HepG2 (cell line): ENCODE results near the gene PATL2. TPM values are rescaled to one million over a fixed set of nuclear protein-coding genes. Genes with fewer than 3 reads are reported as not detected.
"Not testable (repeated sequence)": the region's sequence is repeated elsewhere in the genome, so short reads cannot be mapped to it uniquely, and the experiment has no call there.

Source experiments
- ATAC-seq: fragments of 200-7000 bp; cut with Tn5 transposase; 3 replicates; pipeline ENCODE4 v1.9.1; 2020; ENCODE audit warnings: mild to moderate bottlenecking, moderate library complexity
- BruUV-seq: library from RNA; stranded (reverse); fragments of 400-500 nt; replicated peaks from 2 replicates; lab custom pipeline; 2021; lab: Mats Ljungman, UMichigan
- CTCF ChIA-PET: fragments of 300-600 bp; formaldehyde crosslinking; extraction: SDS; loops from one replicate; lab custom pipeline; 2021; ENCODE audit warnings: low total read pairs, inconsistent platforms, low intra/inter-chr PET ratio; lab: Yijun Ruan, JAX
- POLR2A ChIA-PET: fragments of 350-600 bp; sonication (Branson Sonifier 250); formaldehyde crosslinking; loops from one replicate; lab custom pipeline; 2020; ENCODE audit warnings: antibody characterized with exemption, inconsistent platforms; lab: Yijun Ruan, JAX
- DNase-seq: peaks from one replicate; pipeline ENCODE4 v3.0.0-alpha.2; 2015; ENCODE audit warnings: low spot score
- FAIRE-seq: peaks from 3 replicates; lab custom pipeline; 2011; peaks lifted over from hg19 to GRCh38; lab: Jason Lieb, UNC
- H2AFZ ChIP-seq: one replicate; pipeline ENCODE4 v1.6.1; 2011; ENCODE audit warnings: low read length, inconsistent platforms
- H3K27ac ChIP-seq: fragments of 300-600 bp; 3 replicates; pipeline ENCODE4 v1.8.0; 2011; ENCODE audit warnings: mixed run types, mild to moderate bottlenecking, mixed read lengths, low read length, inconsistent platforms; ENCODE audit not compliant: insufficient read depth; ENCODE audit errors: extremely low read length
- H3K27me3 ChIP-seq, 2 experiments: fragments of 200-600 bp in 1 of 2; 2 replicates in 1 of 2; 3 replicates in 1 of 2; pipeline versions ENCODE4 v1.6.0 to v1.8.0; 2011; ENCODE audit warnings: low read length in 2 of 2, mild to moderate bottlenecking in 2 of 2, moderate library complexity in 2 of 2, inconsistent platforms in 1 of 2; ENCODE audit not compliant: insufficient read depth in 2 of 2, control insufficient read depth in 1 of 2
- H3K36me3 ChIP-seq, 2 experiments: fragments of 200-600 bp in 1 of 2; replicated peaks in 1 of 2; 2 replicates in 1 of 2; 3 replicates in 1 of 2; pipeline versions ENCODE4 v1.5.1 to v1.8.0; 2011; ENCODE audit warnings: low read length in 2 of 2, inconsistent platforms in 1 of 2; ENCODE audit not compliant: insufficient read depth in 2 of 2, control insufficient read depth in 1 of 2
- H3K4me1 ChIP-seq: 2 replicates; pipeline ENCODE4 v1.5.1; 2012; ENCODE audit warnings: low read length, inconsistent platforms; ENCODE audit not compliant: insufficient read depth
- H3K4me2 ChIP-seq: 2 replicates; pipeline ENCODE4 v1.6.0; 2011; ENCODE audit warnings: low read depth, low read length, inconsistent platforms
- H3K4me3 ChIP-seq, 3 experiments: fragments of 200-600 bp in 1 of 3; sonication (generic), shearing (Covaris generic) in 1 of 3; replicated peaks in 1 of 3; 2 replicates each; pipeline ENCODE4 v1.5.1; 2011 to 2016; ENCODE audit warnings: low read length in 3 of 3, inconsistent platforms in 2 of 3, low read depth in 2 of 3, mild to moderate bottlenecking in 2 of 3, control low read depth in 1 of 3, mixed read lengths in 1 of 3; ENCODE audit not compliant: insufficient read depth in 1 of 3
- H3K79me2 ChIP-seq: one replicate; pipeline ENCODE4 v1.6.1; 2011; ENCODE audit warnings: low read length, inconsistent platforms; ENCODE audit not compliant: insufficient read depth
- H3K9ac ChIP-seq: 2 replicates; pipeline ENCODE4 v1.6.0; 2011; ENCODE audit warnings: mild to moderate bottlenecking, low read depth, low read length, inconsistent platforms; ENCODE audit not compliant: insufficient read depth
- H3K9me3 ChIP-seq: 2 replicates; pipeline ENCODE4 v1.5.1; 2012; ENCODE audit warnings: mild to moderate bottlenecking, low read length
- H4K20me1 ChIP-seq: 2 replicates; pipeline ENCODE4 v1.6.0; 2011; ENCODE audit warnings: inconsistent platforms, mild to moderate bottlenecking, low read length, moderate library complexity; ENCODE audit not compliant: insufficient read depth
- ADNP ChIP-seq: sonication (generic); formaldehyde crosslinking; IDR thresholded peaks from 2 replicates; pipeline ENCODE4 v1.4.0; 2020; ENCODE audit warnings: missing genetic modification reagents
- HDAC2 ChIP-seq: sonication (generic); formaldehyde crosslinking; IDR thresholded peaks from 2 replicates; pipeline ENCODE4 v1.4.0; 2020; ENCODE audit warnings: missing genetic modification reagents
- HES4 ChIP-seq: sonication (generic); formaldehyde crosslinking; IDR thresholded peaks from 2 replicates; pipeline ENCODE4 v1.9.0; 2021; ENCODE audit warnings: mild to moderate bottlenecking, missing genetic modification reagents, borderline replicate concordance
- HIVEP1 ChIP-seq: sonication (generic); formaldehyde crosslinking; IDR thresholded peaks from 2 replicates; pipeline ENCODE4 v1.4.0; 2020; ENCODE audit warnings: mild to moderate bottlenecking, missing genetic modification reagents
- KDM1A ChIP-seq: IDR thresholded peaks from 2 replicates; pipeline ENCODE4 v1.6.1; 2016; ENCODE audit warnings: missing compliant biosample characterization
- KDM5B ChIP-seq: sonication (generic); formaldehyde crosslinking; IDR thresholded peaks from 2 replicates; pipeline ENCODE4 v1.4.0; 2020; ENCODE audit warnings: missing genetic modification reagents, mild to moderate bottlenecking, borderline replicate concordance
- ZBTB8A ChIP-seq: sonication (generic); formaldehyde crosslinking; IDR thresholded peaks from 2 replicates; pipeline ENCODE4 v1.4.0; 2020; ENCODE audit warnings: mild to moderate bottlenecking, low read depth, missing genetic modification reagents, borderline replicate concordance
- ZMYM2 ChIP-seq: sonication (generic); formaldehyde crosslinking; IDR thresholded peaks from 2 replicates; pipeline ENCODE4 v1.8.0; 2022; ENCODE audit warnings: mild to moderate bottlenecking, missing genetic modification reagents
- ZMYM3 ChIP-seq: sonication (generic); formaldehyde crosslinking; IDR thresholded peaks from 2 replicates; pipeline ENCODE4 v1.5.1; 2020; ENCODE audit warnings: mild to moderate bottlenecking, missing genetic modification reagents
- ZNF460 ChIP-seq: sonication (generic); formaldehyde crosslinking; IDR thresholded peaks from 2 replicates; pipeline ENCODE4 v1.5.1; 2020; ENCODE audit warnings: missing genetic modification reagents, mild to moderate bottlenecking, borderline replicate concordance
- WGBS: methylation state at CpG from one replicate; pipeline ENCODE4 v1.1.6; 2017; ENCODE audit warnings: low lambda C conversion rate; 5-methylcytosine and 5-hydroxymethylcytosine counted together
- in situ Hi-C: cut with HindIII; loops from 2 replicates; pipeline ENCODE4 v1.10.0; 2017; ENCODE audit warnings: low pct_unique_long_range_greater_than_20kb; ENCODE audit not compliant: extremely low pct_ligation_motif_present
- intact Hi-C: fragments of 100-400 bp; cut with micrococcal nuclease; formaldehyde crosslinking; loops from one replicate; pipeline ENCODE4 v1.10.0; 2022; ENCODE audit not compliant: unreplicated experiment
- polyA plus RNA-seq, 8 experiments: library from polyadenylated mRNA; depleted of rRNA in 3 of 8; stranded (reverse) in 7 of 8; unstranded in 1 of 8; fragments of >200 nt; fragmentation: Illumina TruSeq in 4 of 8; extraction: Trizol in 4 of 8; gene quantifications; 2 replicates each; pipeline versions ENCODE4 v1.2.1 to v1.2.3, GENCODE V29; 2011 to 2016; ENCODE audit warnings: low read depth in 4 of 8, missing spikeins in 1 of 8, mixed read lengths in 1 of 8; ENCODE audit not compliant: insufficient read depth in 1 of 8
- total RNA-seq, 5 experiments: library from RNA; depleted of rRNA; stranded (reverse); fragments of >200 nt; fragmentation: Illumina TruSeq; extraction: Trizol; gene quantifications; 2 replicates each; pipeline ENCODE4 v1.2.3, GENCODE V29; 2016; ENCODE audit warnings: low read depth in 1 of 5
- TF ChIP-seq, protein P1 (sequence below): IDR thresholded peaks from 2 replicates; pipeline ENCODE4 v1.6.1; 2012; ENCODE audit warnings: inconsistent platforms
- TF ChIP-seq, protein P2 (sequence below): sonication (generic); formaldehyde crosslinking; IDR thresholded peaks from 2 replicates; pipeline ENCODE4 v1.5.0; 2020; ENCODE audit warnings: mild to moderate bottlenecking, missing genetic modification reagents

Gene PATL2
- total and polyA plus RNA-seq, 2 of the 13 experiments (the other 11 are each of a cell fraction or from before 2014, with no cell fraction given): 0.15 to 0.53 TPM

DNA sequence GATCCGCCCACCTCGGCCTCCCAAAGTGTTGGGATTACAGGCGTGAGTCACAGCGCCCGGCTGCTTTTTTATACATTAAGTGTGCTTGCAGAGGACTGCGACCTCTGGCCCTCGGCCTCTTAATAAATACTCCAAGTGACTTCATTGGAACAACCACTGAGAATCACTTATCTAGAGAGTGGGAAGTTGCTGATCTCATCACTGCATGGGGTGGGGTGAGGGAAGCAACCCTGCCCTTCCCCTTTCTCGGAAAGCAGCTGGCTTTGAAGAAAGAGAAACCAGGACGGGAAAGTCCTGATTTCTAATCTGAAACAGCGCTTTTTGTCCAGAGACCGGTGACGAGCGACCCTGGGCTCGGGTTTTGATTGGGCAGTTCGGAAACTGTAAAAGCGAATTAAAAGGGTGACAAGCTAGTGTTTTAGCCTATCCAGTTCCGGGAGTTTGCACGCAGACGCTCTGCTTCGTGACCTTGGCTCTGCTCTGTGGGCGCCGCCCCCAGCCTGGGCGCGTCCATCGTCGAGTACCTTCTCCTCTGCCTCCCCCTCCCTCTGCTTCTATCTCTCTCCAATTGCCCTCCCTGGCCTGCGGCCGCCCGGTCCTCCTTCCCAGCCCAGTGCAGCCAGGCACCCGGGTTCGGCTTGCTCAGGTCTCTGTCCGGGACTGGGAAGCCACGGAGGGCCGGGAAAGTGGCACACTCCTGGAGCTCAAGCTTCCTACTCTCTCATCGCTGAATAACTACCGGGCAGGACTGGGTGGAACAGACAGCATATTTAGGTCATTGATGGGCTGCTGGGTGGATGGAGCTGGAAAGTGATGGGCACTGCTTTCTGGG lies 17.7 kb upstream of the PATL2 start (continued):
- TF ChIP-seq HES4 (CRISPR knock-in tag) (no peak), ZBTB8A (CRISPR knock-in tag) (no peak)

DNA sequence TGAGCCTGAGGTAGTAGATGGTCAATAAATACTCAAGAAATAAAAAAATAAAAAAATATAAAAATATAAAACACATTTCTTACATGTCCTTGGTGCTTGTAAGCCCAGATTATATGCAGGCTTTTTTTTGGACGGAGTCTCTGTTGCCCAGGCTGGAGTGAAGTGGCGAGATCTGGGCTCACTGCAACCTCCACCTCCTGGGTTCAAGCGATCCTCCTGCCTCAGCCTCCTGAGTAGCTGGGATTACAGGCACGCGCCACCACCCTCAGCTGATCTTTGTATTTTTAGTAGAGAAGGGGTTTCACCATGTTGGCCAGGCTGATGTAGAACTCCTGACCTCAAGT lies 17.1 kb upstream of the PATL2 start:
- WGBS: 21% methylated on average over 3 of the region's 5 CpGs
- POLR2A ChIA-PET: interaction anchor here (1.0 to 3.8 kb wide), 11 partner anchors 9 to 185 kb away, joined by 4 to 157 read pairs (median 8); partner anchors contain the start of genes B2M, PATL2 and SPG11
- H3K9me3 ChIP-seq, ATAC-seq, H3K36me3 ChIP-seq, in situ Hi-C loops, H2AFZ ChIP-seq, DNase-seq, FAIRE-seq, H4K20me1 ChIP-seq, H3K27me3 ChIP-seq, H3K79me2 ChIP-seq, CTCF ChIA-PET: not testable (repeated sequence)
- Histone ChIP-seq H3K4me1 (peaks cover 52% of the 10 kb centered on the region), H3K9ac (peak overlapping the region; percentile 82), H3K4me3 (peak overlapping the region; percentile 68 to 98 (median 85)), H3K27ac (peak overlapping the region; percentile 82), H3K4me2 (peak overlapping the region; percentile 79)
- intact Hi-C loops: loop anchor here (2.0 to 5.0 kb wide), 3 partner anchors 17 to 184 kb away; partner anchors contain the start of genes B2M, PATL2 and SPG11
- TF ChIP-seq HDAC2 (CRISPR knock-in tag): 0 out of 2 replicates have a peak, but pooled peaks have one; percentile 12
- peak; percentile 11; the same call in 1 of the 2 replicates for TF ChIP-seq KDM5B (CRISPR knock-in tag)
- TF ChIP-seq, protein P1, sequence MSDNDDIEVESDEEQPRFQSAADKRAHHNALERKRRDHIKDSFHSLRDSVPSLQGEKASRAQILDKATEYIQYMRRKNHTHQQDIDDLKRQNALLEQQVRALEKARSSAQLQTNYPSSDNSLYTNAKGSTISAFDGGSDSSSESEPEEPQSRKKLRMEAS: 0 out of 2 replicates have a peak, but pooled peaks have one; percentile 3
- peak; percentile 77 for TF ChIP-seq ADNP (CRISPR knock-in tag)
- TF ChIP-seq, protein P2, sequence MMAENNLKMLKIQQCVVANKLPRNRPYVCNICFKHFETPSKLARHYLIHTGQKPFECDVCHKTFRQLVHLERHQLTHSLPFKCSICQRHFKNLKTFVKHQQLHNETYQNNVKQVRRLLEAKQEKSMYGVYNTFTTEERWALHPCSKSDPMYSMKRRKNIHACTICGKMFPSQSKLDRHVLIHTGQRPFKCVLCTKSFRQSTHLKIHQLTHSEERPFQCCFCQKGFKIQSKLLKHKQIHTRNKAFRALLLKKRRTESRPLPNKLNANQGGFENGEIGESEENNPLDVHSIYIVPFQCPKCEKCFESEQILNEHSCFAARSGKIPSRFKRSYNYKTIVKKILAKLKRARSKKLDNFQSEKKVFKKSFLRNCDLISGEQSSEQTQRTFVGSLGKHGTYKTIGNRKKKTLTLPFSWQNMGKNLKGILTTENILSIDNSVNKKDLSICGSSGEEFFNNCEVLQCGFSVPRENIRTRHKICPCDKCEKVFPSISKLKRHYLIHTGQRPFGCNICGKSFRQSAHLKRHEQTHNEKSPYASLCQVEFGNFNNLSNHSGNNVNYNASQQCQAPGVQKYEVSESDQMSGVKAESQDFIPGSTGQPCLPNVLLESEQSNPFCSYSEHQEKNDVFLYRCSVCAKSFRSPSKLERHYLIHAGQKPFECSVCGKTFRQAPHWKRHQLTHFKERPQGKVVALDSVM (CRISPR knock-in tag): peak; percentile 99
- peak; percentile 74; the same call in 1 of the 2 replicates for TF ChIP-seq ZMYM2 (CRISPR knock-in tag)
- peak; percentile 96 for TF ChIP-seq ZMYM3
- TF ChIP-seq HIVEP1 (CRISPR knock-in tag): peak; percentile 19; the same call in 1 of the 2 replicates
- peak; percentile 78; the same call in 1 of the 2 replicates for TF ChIP-seq ZNF460 (CRISPR knock-in tag)
- TF ChIP-seq KDM1A (CRISPR knock-in tag): peak; percentile 78; the same call in 1 of the 2 replicates
- BruUV-seq: TSS peak; percentile 94
